Mesenchymal stem cell (in vitro differentiated cells and primary cell): ENCODE results near the gene VPS41.
A peak's percentile ranks its signal among the peaks of the same experiment; 100 is the strongest.

Experiments
- DNase-seq: peaks from one replicate; pipeline ENCODE4 v3.0.0-alpha.2; 2013
- H2AFZ ChIP-seq: one replicate; pipeline ENCODE4 v1.6.1; 2013; ENCODE audit warnings: low read depth, mild to moderate bottlenecking, control low read depth, inconsistent platforms, low read length, moderate library complexity
- H2AK5ac ChIP-seq: 2 replicates; pipeline ENCODE4 v1.6.1; 2013; ENCODE audit warnings: low read length, moderate library complexity, mild to moderate bottlenecking, inconsistent platforms; ENCODE audit not compliant: severe bottlenecking
- H2BK120ac ChIP-seq: one replicate; pipeline ENCODE4 v1.6.1; 2013; ENCODE audit warnings: low read depth, mild to moderate bottlenecking, inconsistent platforms, low read length, moderate library complexity
- H2BK12ac ChIP-seq, 2 experiments: one replicate each; pipeline ENCODE4 v1.6.1; 2013; ENCODE audit warnings: inconsistent platforms in 2 of 2, low read length in 2 of 2, mild to moderate bottlenecking in 2 of 2, moderate library complexity in 2 of 2, control low read depth in 1 of 2
- H2BK15ac ChIP-seq: one replicate; pipeline ENCODE4 v1.6.1; 2013; ENCODE audit warnings: mild to moderate bottlenecking, low read depth, inconsistent platforms; ENCODE audit not compliant: poor library complexity, severe bottlenecking
- H2BK5ac ChIP-seq: 2 replicates; pipeline ENCODE4 v1.6.1; 2013; ENCODE audit warnings: low read depth, mild to moderate bottlenecking, low read length, control low read depth, inconsistent platforms; ENCODE audit not compliant: poor library complexity, severe bottlenecking
- H3K14ac ChIP-seq, 2 experiments: one replicate each; pipeline ENCODE4 v1.6.1; 2013; ENCODE audit warnings: inconsistent platforms in 2 of 2, low read length in 2 of 2, control low read depth in 1 of 2, mild to moderate bottlenecking in 1 of 2, moderate library complexity in 1 of 2
- H3K18ac ChIP-seq, 2 experiments: one replicate each; pipeline ENCODE4 v1.6.1; 2013; ENCODE audit warnings: inconsistent platforms in 2 of 2, low read length in 2 of 2, control low read depth in 1 of 2, low read depth in 1 of 2, mild to moderate bottlenecking in 1 of 2
- H3K23ac ChIP-seq, 2 experiments: one replicate each; pipeline ENCODE4 v1.6.1; 2013; ENCODE audit warnings: inconsistent platforms in 2 of 2, low read length in 2 of 2, mild to moderate bottlenecking in 2 of 2, moderate library complexity in 2 of 2, control low read depth in 1 of 2
- H3K27ac ChIP-seq: 2 replicates; pipeline ENCODE4 v1.5.1; 2013; ENCODE audit warnings: mild to moderate bottlenecking, moderate library complexity, low read length, control low read depth, inconsistent platforms; ENCODE audit not compliant: poor library complexity, severe bottlenecking
- H3K27me3 ChIP-seq, 2 experiments: 2 replicates each; pipeline versions ENCODE4 v1.6.1 to v1.7.0; 2013; ENCODE audit warnings: low read length in 2 of 2, mild to moderate bottlenecking in 2 of 2, moderate library complexity in 2 of 2, control low read depth in 1 of 2, inconsistent platforms in 1 of 2; ENCODE audit not compliant: control insufficient read depth in 1 of 2, insufficient read depth in 1 of 2
- H3K36me3 ChIP-seq, 2 experiments: 2 replicates each; pipeline versions ENCODE4 v1.6.1 to v1.7.0; 2013; ENCODE audit warnings: low read length in 2 of 2, control low read depth in 1 of 2, inconsistent platforms in 1 of 2, low read depth in 1 of 2, mild to moderate bottlenecking in 1 of 2; ENCODE audit not compliant: insufficient read depth in 2 of 2, control insufficient read depth in 1 of 2
- H3K4ac ChIP-seq, 2 experiments: one replicate each; pipeline ENCODE4 v1.6.1; 2013; ENCODE audit warnings: inconsistent platforms in 2 of 2, low read length in 2 of 2, mild to moderate bottlenecking in 2 of 2, moderate library complexity in 2 of 2, control low read depth in 1 of 2, low read depth in 1 of 2
- H3K4me1 ChIP-seq: 2 replicates; pipeline ENCODE4 v1.6.1; 2013; ENCODE audit warnings: low read depth, low read length, control low read depth; ENCODE audit not compliant: control insufficient read depth, insufficient read depth
- H3K4me2 ChIP-seq: 2 replicates; pipeline ENCODE4 v1.6.1; 2013; ENCODE audit warnings: low read length, mild to moderate bottlenecking, inconsistent platforms; ENCODE audit not compliant: poor library complexity, severe bottlenecking
- H3K4me3 ChIP-seq, 2 experiments: 2 replicates each; pipeline versions ENCODE4 v1.5.1 to v1.7.0; 2013; ENCODE audit warnings: low read length in 2 of 2, mild to moderate bottlenecking in 2 of 2, control low read depth in 1 of 2, low read depth in 1 of 2; ENCODE audit not compliant: insufficient read depth in 1 of 2
- H3K79me1 ChIP-seq: replicated peaks from 2 replicates; pipeline ENCODE4 v1.6.1; 2013; ENCODE audit warnings: mild to moderate bottlenecking, control low read depth, low read length, inconsistent platforms; ENCODE audit not compliant: poor library complexity, severe bottlenecking
- H3K9ac ChIP-seq: 2 replicates; pipeline ENCODE4 v1.7.0; 2013; ENCODE audit warnings: mild to moderate bottlenecking, low read length, moderate library complexity
- H3K9me3 ChIP-seq: 2 replicates; pipeline ENCODE4 v1.7.0; 2013; ENCODE audit warnings: mild to moderate bottlenecking, low read length; ENCODE audit not compliant: control insufficient read depth
- H4K8ac ChIP-seq: one replicate; pipeline ENCODE4 v1.6.1; 2013; ENCODE audit warnings: inconsistent platforms, mild to moderate bottlenecking, low read length, moderate library complexity
- H4K91ac ChIP-seq: one replicate; pipeline ENCODE4 v1.6.1; 2013; ENCODE audit warnings: mild to moderate bottlenecking, low read length, inconsistent platforms
- WGBS: methylation state at CpG from one replicate; pipeline ENCODE4 v1.1.7; 2013; ENCODE audit warnings: mixed read lengths; 5-methylcytosine and 5-hydroxymethylcytosine counted together

Gene VPS41

GRCh38 chr7:38903057-38903456 is 5.9 kb downstream of the VPS41 start:
- DNase-seq: no peak
- Histone ChIP-seq H2BK15ac (no peak overlapping the region), H3K4ac (no peak overlapping the region)

GRCh38 chr7:38902449-38902848 is 6.5 kb downstream of the VPS41 start:
- Histone ChIP-seq H3K4me2 (no peak overlapping the region), H3K14ac (no peak overlapping the region), H3K4me3 (no peak overlapping the region), H2AK5ac (peak overlapping the region; percentile 3), H3K9ac (no peak overlapping the region), H3K23ac (no peak overlapping the region), H3K4me1 (peaks cover 6% of the 10 kb centered on the region), H4K91ac (no peak overlapping the region), H4K8ac (no peak overlapping the region), H3K4ac (no peak overlapping the region), H3K36me3 (peaks cover 0 to 6% of the 10 kb centered on the region in 2 experiments), H3K79me1 (peaks cover 37% of the 10 kb centered on the region), H3K27ac (no peak overlapping the region), H2BK5ac (no peak overlapping the region), H3K9me3 (no peaks in the 10 kb centered on the region), H2BK15ac (no peak overlapping the region), H3K18ac (no peak overlapping the region), H3K27me3 (no peaks in the 10 kb centered on the region), H2BK120ac (no peak overlapping the region), H2AFZ (no peak overlapping the region), H2BK12ac (no peak overlapping the region)
- WGBS: 90% methylated on average over 2 of the region's 2 CpGs
- no peak for DNase-seq

More at GRCh38 chr7:38903057-38903456, 5.9 kb downstream of the VPS41 start:
- Histone ChIP-seq H3K4me3 (no peak overlapping the region), H3K27me3 (no peaks in the 10 kb centered on the region), H3K18ac (no peak overlapping the region), H4K8ac (no peak overlapping the region), H2BK120ac (no peak overlapping the region), H2AFZ (no peak overlapping the region), H3K4me1 (peaks cover 6% of the 10 kb centered on the region), H3K79me1 (peaks cover 35% of the 10 kb centered on the region), H3K36me3 (peaks cover 0 to 2% of the 10 kb centered on the region in 2 experiments), H2BK12ac (no peak overlapping the region), H3K9me3 (no peaks in the 10 kb centered on the region), H2AK5ac (no peak overlapping the region), H4K91ac (no peak overlapping the region), H3K23ac (no peak overlapping the region), H3K27ac (no peak overlapping the region), H3K14ac (no peak overlapping the region), H2BK5ac (no peak overlapping the region), H3K4me2 (no peak overlapping the region), H3K9ac (no peak overlapping the region)

- no peak overlapping the region for H3K23ac ChIP-seq
- no peak overlapping the region for H2AK5ac ChIP-seq
- H4K8ac ChIP-seq: no peak overlapping the region
- H3K27me3 ChIP-seq: no peaks in the 10 kb centered on the region
- H3K4ac ChIP-seq: no peak overlapping the region
- no peak overlapping the region for H3K4me3 ChIP-seq
- no peak overlapping the region for H3K4me2 ChIP-seq
- WGBS: 91% methylated on average over 3 of the region's 3 CpGs
- H3K9ac ChIP-seq: no peak overlapping the region
- H3K79me1 ChIP-seq: peaks cover 17% of the 10 kb centered on the region
- no peak overlapping the region for H4K91ac ChIP-seq
- H3K14ac ChIP-seq: no peak overlapping the region
- H2BK12ac ChIP-seq: no peak overlapping the region
- H2BK120ac ChIP-seq: no peak overlapping the region
- H3K36me3 ChIP-seq: peaks cover 2 to 35% of the 10 kb centered on the region in 2 experiments
- no peak overlapping the region for H3K27ac ChIP-seq
- H2BK5ac ChIP-seq: no peak overlapping the region
- H2BK15ac ChIP-seq: no peak overlapping the region
- H3K18ac ChIP-seq: no peak overlapping the region
- no peak overlapping the region for H2AFZ ChIP-seq
- no peak for DNase-seq
- H3K4me1 ChIP-seq: peaks cover 2% of the 10 kb centered on the region
- no peaks in the 10 kb centered on the region for H3K9me3 ChIP-seq
These were observed 15.9 kb downstream of the VPS41 start for GRCh38 chr7:38893061-38893460.

GRCh38 chr7:38890597-38890996 is 18.4 kb downstream of the VPS41 start:
- no peaks in the 10 kb centered on the region for H3K9me3 ChIP-seq
- H3K14ac ChIP-seq: no peak overlapping the region
- no peak overlapping the region for H2AFZ ChIP-seq
- H3K27ac ChIP-seq: no peak overlapping the region
- H3K4me1 ChIP-seq: peaks cover 2% of the 10 kb centered on the region
- no peak overlapping the region for H2BK120ac ChIP-seq
- peaks cover 19% of the 10 kb centered on the region for H3K79me1 ChIP-seq
- no peak overlapping the region for H4K91ac ChIP-seq
- H3K23ac ChIP-seq: no peak overlapping the region
- H4K8ac ChIP-seq: no peak overlapping the region
- H3K9ac ChIP-seq: no peak overlapping the region
- no peak for DNase-seq
- H2BK5ac ChIP-seq: no peak overlapping the region
- H3K4me3 ChIP-seq: no peak overlapping the region
- no peak overlapping the region for H2BK15ac ChIP-seq
- 100% methylated on average over 3 of the region's 6 CpGs for WGBS
- no peak overlapping the region for H2AK5ac ChIP-seq
- H3K36me3 ChIP-seq: peaks cover 8 to 20% of the 10 kb centered on the region in 2 experiments
- H3K27me3 ChIP-seq: no peaks in the 10 kb centered on the region
- H3K4ac ChIP-seq: no peak overlapping the region
- no peak overlapping the region for H2BK12ac ChIP-seq
- H3K4me2 ChIP-seq: no peak overlapping the region
- H3K18ac ChIP-seq: no peak overlapping the region
